SKM-1 (cell line): ENCODE measurements around the gene HSF4.

Experiments used
- DNase-seq: peaks from one replicate; lab custom pipeline; 2025; ENCODE audit not compliant: unreplicated experiment; lab: John Stamatoyannopoulos, UW

Gene HSF4

GRCh38 chr16:67184995-67185650 lies 20.6 kb downstream of the HSF4 start:
- peak; percentile 67 for DNase-seq

GRCh38 chr16:67185651-67186134 lies 21.1 kb downstream of the HSF4 start:
- no peak for DNase-seq

GRCh38 chr16:67186550-67186950 lies 22.0 kb downstream of the HSF4 start:
- DNase-seq: no peak

- no peak for DNase-seq
Measured at GRCh38 chr16:67187175-67187890, 22.8 kb downstream of the HSF4 start.

- DNase-seq: no peak
Measured at GRCh38 chr16:67188323-67188722, 23.8 kb downstream of the HSF4 start.

GRCh38 chr16:67188798-67189197 lies 24.3 kb downstream of the HSF4 start:
- no peak for DNase-seq

GRCh38 chr16:67190041-67190440 lies 25.5 kb downstream of the HSF4 start, which contains the start of gene EXOC3L1:
TSS of gene EXOC3L1 (minus strand) at chr16:67190136. CDS start at chr16:67189676, 460 bp downstream.
- DNase-seq: no peak

GRCh38 chr16:67190448-67191399 lies 26.2 kb downstream of the HSF4 start:
- DNase-seq: no peak

GRCh38 chr16:67191411-67191994 lies 27.0 kb downstream of the HSF4 start:
- DNase-seq: no peak

- peak; percentile 89 for DNase-seq
Measured at GRCh38 chr16:67191995-67192681, 27.6 kb downstream of the HSF4 start, which contains the start of gene E2F4. TSS of gene E2F4 (plus strand) at chr16:67192155. CDS start at chr16:67192228, 73 bp downstream.

GRCh38 chr16:67192781-67193361 lies 28.3 kb downstream of the HSF4 start:
- no peak for DNase-seq

GRCh38 chr16:67193536-67193935 lies 29.0 kb downstream of the HSF4 start:
- no peak for DNase-seq

GRCh38 chr16:67194260-67194659 lies 29.7 kb downstream of the HSF4 start:
- no peak for DNase-seq

GRCh38 chr16:67195676-67196075 lies 31.1 kb downstream of the HSF4 start:
- DNase-seq: no peak

GRCh38 chr16:67196881-67197280 lies 32.3 kb downstream of the HSF4 start:
- DNase-seq: no peak

GRCh38 chr16:67197704-67198103 lies 33.2 kb downstream of the HSF4 start:
- DNase-seq: no peak

- DNase-seq: peak; percentile 13
Measured at GRCh38 chr16:67198238-67198734, 33.7 kb downstream of the HSF4 start.

- DNase-seq: no peak
Measured at GRCh38 chr16:67199011-67199807, 34.7 kb downstream of the HSF4 start, which contains the start of gene ELMO3. TSS of gene ELMO3 (plus strand) at chr16:67199131. CDS start at chr16:67199327, 196 bp downstream.

- no peak for DNase-seq
Measured at GRCh38 chr16:67199808-67200198, 35.3 kb downstream of the HSF4 start.
